GM12878 (cell line): Measurements from ENCODE around the gene RASAL1. TPM values are rescaled to one million over a fixed set of nuclear protein-coding genes. Genes with fewer than 3 reads are reported as not detected.

Source experiments
- CBX5 ChIP-seq: sonication (generic); IDR thresholded peaks from 2 replicates; pipeline ENCODE4 v1.6.1; 2016; ENCODE audit warnings: low read depth, moderate library complexity, mild to moderate bottlenecking, inconsistent platforms
- EGR1 ChIP-seq, 2 experiments: IDR thresholded peaks; 1 replicate in 1 of 2; 2 replicates in 1 of 2; pipeline ENCODE4 v1.6.1; 2011 to 2012; ENCODE audit warnings: low read depth in 2 of 2, low read length in 2 of 2, borderline replicate concordance in 1 of 2, mild to moderate bottlenecking in 1 of 2, moderate library complexity in 1 of 2
- HDGF ChIP-seq: fragments of 450-650 bp; IDR thresholded peaks from 2 replicates; pipeline ENCODE4 v1.6.1; 2016; ENCODE audit warnings: antibody characterized with exemption
- IKZF1 ChIP-seq: fragments of 450-650 bp; conservative IDR thresholded peaks from 2 replicates; pipeline ENCODE4 v1.6.1; 2017; ENCODE audit warnings: antibody characterized with exemption, mild to moderate bottlenecking
- MEF2A ChIP-seq: IDR thresholded peaks from 2 replicates; pipeline ENCODE4 v1.6.1; 2011; ENCODE audit warnings: low read depth, mild to moderate bottlenecking, low read length, moderate library complexity; ENCODE audit not compliant: insufficient read depth
- MTA3 ChIP-seq: IDR thresholded peaks from 2 replicates; pipeline ENCODE4 v1.6.1; 2012; ENCODE audit warnings: low read length, inconsistent platforms, borderline replicate concordance
- POLR2AphosphoS2 ChIP-seq: IDR thresholded peaks from 2 replicates; pipeline ENCODE4 v1.6.1; 2011; ENCODE audit warnings: low read depth, mild to moderate bottlenecking, low read length, improper control_type of control experiment, moderate library complexity
- SPI1 ChIP-seq: IDR thresholded peaks from 2 replicates; pipeline ENCODE4 v1.6.1; 2011; ENCODE audit warnings: low read depth, mild to moderate bottlenecking, low read length, moderate library complexity, borderline replicate concordance; ENCODE audit not compliant: insufficient read depth
- polyA plus RNA-seq, 11 experiments: library from polyadenylated mRNA; depleted of rRNA in 4 of 11; unstranded in 6 of 11; stranded (reverse) in 5 of 11; fragments of >200 nt; fragmentation: Nextera tagmentation in 4 of 11; fragmentation: Illumina TruSeq in 1 of 11; extraction: Ambion mirVana in 4 of 11; extraction: Trizol in 1 of 11; gene quantifications; 1 replicate in 1 of 11; 2 replicates in 10 of 11; pipeline versions ENCODE4 v1.2.1 to v1.2.3, GENCODE V29; 2011 to 2016; ENCODE audit warnings: inconsistent platforms in 2 of 11, missing spikeins in 2 of 11, low read depth in 1 of 11
- total RNA-seq, 4 experiments: library from RNA; depleted of rRNA in 3 of 4; stranded (reverse); fragments of >200 nt in 3 of 4; fragmentation: Illumina TruSeq in 1 of 4; extraction: Trizol in 1 of 4; gene quantifications; 2 replicates each; pipeline versions ENCODE4 v1.2.1 to v1.2.3, GENCODE V29; 2013 to 2021
- TF ChIP-seq, protein P1 (sequence below): IDR thresholded peaks from 2 replicates; pipeline ENCODE4 v1.6.1; 2011; ENCODE audit warnings: mild to moderate bottlenecking, low read depth, low read length, moderate library complexity; ENCODE audit not compliant: insufficient replicate concordance
- TF ChIP-seq, protein P2 (sequence below): fragments of 450-650 bp; IDR thresholded peaks from 2 replicates; pipeline ENCODE4 v1.6.1; 2017; ENCODE audit warnings: mild to moderate bottlenecking, low read depth, inconsistent platforms; ENCODE audit not compliant: poor library complexity, severe bottlenecking
- TF ChIP-seq, protein P3 (sequence below): IDR thresholded peaks from 2 replicates; pipeline ENCODE4 v1.6.1; 2012; ENCODE audit warnings: mild to moderate bottlenecking, low read depth, low read length

RASAL1 gene
- total and polyA plus RNA-seq, 10 of the 15 experiments (the other 5 are each of a cell fraction or from before 2014, with no cell fraction given): 0.12 to 1.0 (median 0.52) TPM; not detected in 6

DNA sequence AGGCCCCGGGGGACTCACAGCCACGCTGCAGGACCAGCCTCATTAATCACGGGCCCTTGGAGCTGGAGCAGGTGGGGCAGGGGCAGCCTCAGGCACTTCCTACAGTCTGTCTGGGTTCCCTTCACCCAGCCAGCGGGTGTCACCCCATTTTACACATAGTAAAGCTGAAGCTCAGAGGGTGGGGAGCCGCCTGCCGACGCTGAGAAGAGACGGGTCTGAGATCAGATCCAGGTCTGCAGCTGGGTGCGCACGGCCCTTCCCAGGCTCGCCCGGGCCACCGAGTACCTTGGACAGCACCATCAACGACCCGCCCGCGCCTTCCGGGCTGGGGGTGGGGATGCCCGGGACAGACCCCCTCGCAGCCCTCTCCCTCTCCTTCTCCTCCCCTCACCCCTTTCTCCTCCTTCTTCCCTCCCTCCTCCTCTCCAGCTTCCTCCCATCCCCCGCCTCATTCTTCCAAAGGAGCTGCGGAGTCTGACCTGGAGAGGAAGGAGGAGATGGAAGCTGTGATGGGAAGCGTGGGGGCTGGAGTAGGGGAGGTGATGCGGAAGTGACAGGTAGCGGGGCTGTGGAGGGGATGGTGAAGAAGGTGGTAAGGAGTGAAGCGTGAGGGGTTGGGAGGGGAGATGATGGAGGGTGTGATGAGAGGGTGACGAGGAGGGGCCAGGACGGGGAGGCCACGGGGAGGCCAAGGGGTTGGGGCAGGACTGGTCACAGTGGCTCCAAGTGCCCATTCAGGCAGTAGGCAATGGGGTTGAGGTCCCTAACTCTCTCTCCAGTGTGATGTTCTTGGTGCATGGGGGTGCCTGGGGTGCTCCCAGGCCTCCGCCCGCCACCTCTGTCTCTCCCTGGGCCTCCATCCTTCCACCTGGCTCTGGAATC is 70.2 kb downstream of the RASAL1 start (continued):
- TF ChIP-seq, protein P1, sequence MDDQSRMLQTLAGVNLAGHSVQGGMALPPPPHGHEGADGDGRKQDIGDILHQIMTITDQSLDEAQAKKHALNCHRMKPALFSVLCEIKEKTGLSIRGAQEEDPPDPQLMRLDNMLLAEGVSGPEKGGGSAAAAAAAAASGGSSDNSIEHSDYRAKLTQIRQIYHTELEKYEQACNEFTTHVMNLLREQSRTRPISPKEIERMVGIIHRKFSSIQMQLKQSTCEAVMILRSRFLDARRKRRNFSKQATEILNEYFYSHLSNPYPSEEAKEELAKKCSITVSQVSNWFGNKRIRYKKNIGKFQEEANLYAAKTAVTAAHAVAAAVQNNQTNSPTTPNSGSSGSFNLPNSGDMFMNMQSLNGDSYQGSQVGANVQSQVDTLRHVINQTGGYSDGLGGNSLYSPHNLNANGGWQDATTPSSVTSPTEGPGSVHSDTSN: no peak
- TF ChIP-seq MEF2A (no peak), HDGF (peak; percentile 67; the same call in 1 of the 2 replicates), MTA3 (no peak), SPI1 (no peak), EGR1 (IDR thresholded peaks at IDR 0.05; ENCODE audit: borderline replicate concordance in 1 of 2, low read depth in 2 of 2, low read length in 2 of 2) (peak in 1 of 2 experiments; percentile 83; a peak in 2 of 3 replicates), IKZF1 (peak; percentile 31; the same call in 1 of the 2 replicates), POLR2AphosphoS2 (no peak), CBX5 (no peak)
- TF ChIP-seq, protein P2, sequence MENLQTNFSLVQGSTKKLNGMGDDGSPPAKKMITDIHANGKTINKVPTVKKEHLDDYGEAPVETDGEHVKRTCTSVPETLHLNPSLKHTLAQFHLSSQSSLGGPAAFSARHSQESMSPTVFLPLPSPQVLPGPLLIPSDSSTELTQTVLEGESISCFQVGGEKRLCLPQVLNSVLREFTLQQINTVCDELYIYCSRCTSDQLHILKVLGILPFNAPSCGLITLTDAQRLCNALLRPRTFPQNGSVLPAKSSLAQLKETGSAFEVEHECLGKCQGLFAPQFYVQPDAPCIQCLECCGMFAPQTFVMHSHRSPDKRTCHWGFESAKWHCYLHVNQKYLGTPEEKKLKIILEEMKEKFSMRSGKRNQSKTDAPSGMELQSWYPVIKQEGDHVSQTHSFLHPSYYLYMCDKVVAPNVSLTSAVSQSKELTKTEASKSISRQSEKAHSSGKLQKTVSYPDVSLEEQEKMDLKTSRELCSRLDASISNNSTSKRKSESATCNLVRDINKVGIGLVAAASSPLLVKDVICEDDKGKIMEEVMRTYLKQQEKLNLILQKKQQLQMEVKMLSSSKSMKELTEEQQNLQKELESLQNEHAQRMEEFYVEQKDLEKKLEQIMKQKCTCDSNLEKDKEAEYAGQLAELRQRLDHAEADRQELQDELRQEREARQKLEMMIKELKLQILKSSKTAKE: no peak
- TF ChIP-seq, protein P3, sequence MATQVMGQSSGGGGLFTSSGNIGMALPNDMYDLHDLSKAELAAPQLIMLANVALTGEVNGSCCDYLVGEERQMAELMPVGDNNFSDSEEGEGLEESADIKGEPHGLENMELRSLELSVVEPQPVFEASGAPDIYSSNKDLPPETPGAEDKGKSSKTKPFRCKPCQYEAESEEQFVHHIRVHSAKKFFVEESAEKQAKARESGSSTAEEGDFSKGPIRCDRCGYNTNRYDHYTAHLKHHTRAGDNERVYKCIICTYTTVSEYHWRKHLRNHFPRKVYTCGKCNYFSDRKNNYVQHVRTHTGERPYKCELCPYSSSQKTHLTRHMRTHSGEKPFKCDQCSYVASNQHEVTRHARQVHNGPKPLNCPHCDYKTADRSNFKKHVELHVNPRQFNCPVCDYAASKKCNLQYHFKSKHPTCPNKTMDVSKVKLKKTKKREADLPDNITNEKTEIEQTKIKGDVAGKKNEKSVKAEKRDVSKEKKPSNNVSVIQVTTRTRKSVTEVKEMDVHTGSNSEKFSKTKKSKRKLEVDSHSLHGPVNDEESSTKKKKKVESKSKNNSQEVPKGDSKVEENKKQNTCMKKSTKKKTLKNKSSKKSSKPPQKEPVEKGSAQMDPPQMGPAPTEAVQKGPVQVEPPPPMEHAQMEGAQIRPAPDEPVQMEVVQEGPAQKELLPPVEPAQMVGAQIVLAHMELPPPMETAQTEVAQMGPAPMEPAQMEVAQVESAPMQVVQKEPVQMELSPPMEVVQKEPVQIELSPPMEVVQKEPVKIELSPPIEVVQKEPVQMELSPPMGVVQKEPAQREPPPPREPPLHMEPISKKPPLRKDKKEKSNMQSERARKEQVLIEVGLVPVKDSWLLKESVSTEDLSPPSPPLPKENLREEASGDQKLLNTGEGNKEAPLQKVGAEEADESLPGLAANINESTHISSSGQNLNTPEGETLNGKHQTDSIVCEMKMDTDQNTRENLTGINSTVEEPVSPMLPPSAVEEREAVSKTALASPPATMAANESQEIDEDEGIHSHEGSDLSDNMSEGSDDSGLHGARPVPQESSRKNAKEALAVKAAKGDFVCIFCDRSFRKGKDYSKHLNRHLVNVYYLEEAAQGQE: peak; percentile 98
